Natural killer cell (primary cell): ENCODE measurements around the gene SNRNP70. TPM values are rescaled to one million over a fixed set of nuclear protein-coding genes. Genes with fewer than 3 reads are reported as not detected.
"Not testable (repeated sequence)": the region's sequence is repeated elsewhere in the genome, so short reads cannot be mapped to it uniquely, and the experiment has no call there.

Experiments
- ATAC-seq, 3 donors: fragments of 150-1000 bp in 2 of 3; fragments of 200-7000 bp in 1 of 3; cut with Tn5 transposase; 1 replicate in 1 of 3; 2 replicates in 2 of 3; pipeline ENCODE4 v1.10.0; 2021; ENCODE audit warnings: mild to moderate bottlenecking in 2 of 3, moderate library complexity in 2 of 3
- DNase-seq, 2 donors: peaks; one replicate each; pipeline versions ENCODE4 v3.0.0 to v3.0.0-alpha.2; 2013 to 2021; ENCODE audit warnings: mixed read lengths in 1 of 2
- H3K27ac ChIP-seq: one replicate; pipeline ENCODE4 v1.5.1; 2013; ENCODE audit warnings: mild to moderate bottlenecking, low read length
- H3K27me3 ChIP-seq: one replicate; pipeline ENCODE4 v1.6.1; 2013; ENCODE audit warnings: low read length; ENCODE audit not compliant: control insufficient read depth, insufficient read depth
- H3K36me3 ChIP-seq: one replicate; pipeline ENCODE4 v1.6.1; 2013; ENCODE audit warnings: low read length; ENCODE audit not compliant: control insufficient read depth, insufficient read depth
- H3K4me1 ChIP-seq: one replicate; pipeline ENCODE4 v1.6.1; 2013; ENCODE audit warnings: low read length; ENCODE audit not compliant: control insufficient read depth, insufficient read depth
- H3K4me3 ChIP-seq: one replicate; pipeline ENCODE4 v1.5.1; 2013; ENCODE audit warnings: low read length
- H3K9me3 ChIP-seq: one replicate; pipeline ENCODE4 v1.6.1; 2013; ENCODE audit warnings: low read length; ENCODE audit not compliant: control insufficient read depth, insufficient read depth
- H3K27ac Mint-ChIP-seq, 2 donors: one replicate each; pipeline ENCODE4 v1.8.0; 2022; ENCODE audit warnings: mild to moderate bottlenecking in 2 of 2, mixed read lengths in 2 of 2, moderate library complexity in 1 of 2
- H3K27me3 Mint-ChIP-seq, 2 donors: one replicate each; pipeline ENCODE4 v1.8.0; 2022; ENCODE audit warnings: low read depth in 2 of 2, mixed read lengths in 2 of 2
- H3K36me3 Mint-ChIP-seq: one replicate; pipeline ENCODE4 v1.8.0; 2022; ENCODE audit warnings: mixed read lengths
- H3K4me1 Mint-ChIP-seq, 2 donors: one replicate each; pipeline ENCODE4 v1.8.0; 2022; ENCODE audit warnings: mixed read lengths in 2 of 2
- H3K4me3 Mint-ChIP-seq: one replicate; pipeline ENCODE4 v1.8.0; 2022; ENCODE audit warnings: mild to moderate bottlenecking, moderate library complexity, mixed read lengths
- H3K9me3 Mint-ChIP-seq, 2 donors: one replicate each; pipeline ENCODE4 v1.8.0; 2022; ENCODE audit warnings: mixed read lengths in 2 of 2
- CTCF ChIP-seq: fragments of 200-600 bp; IDR thresholded peaks from one replicate; pipeline ENCODE4 v1.8.0; 2022; ENCODE audit warnings: antibody characterized with exemption
- WGBS: methylation state at CpG from one replicate; pipeline ENCODE4 v1.1.7; 2013; ENCODE audit warnings: missing lambda C conversion rate; ENCODE audit not compliant: insufficient coverage; 5-methylcytosine and 5-hydroxymethylcytosine counted together
- intact Hi-C: fragments of 100-400 bp; cut with micrococcal nuclease; formaldehyde crosslinking; loops from one replicate; pipeline ENCODE4 v1.14.2; 2022
- total RNA-seq, 4 donors: library from RNA; stranded (reverse); fragments of 120-200 nt in 1 of 4; gene quantifications; one replicate each; pipeline versions ENCODE4 v1.2.3 to v1.2.4, GENCODE V29; 2013 to 2022

The SNRNP70 gene
- total RNA-seq, 3 donors from 2014 or later (not counting 1 experiment from before 2014, with no cell fraction given) = 244 to 312 (median 299) TPM

- DNase-seq (peak in 1 of 2 donors; percentile 61), ATAC-seq (no peak)
- WGBS = under 1% methylated on average over 87 of the region's 90 CpGs
- Histone ChIP-seq H3K27me3 (no peaks in the 10 kb centered on the region), H3K4me3 (peak within 1 kb of the TSS; percentile 59), H3K4me1 (peaks cover 28% of the 10 kb centered on the region), H3K9me3 (no peaks in the 10 kb centered on the region), H3K36me3 (no peaks in the 10 kb centered on the region), H3K27ac (peak within 1 kb of the TSS; percentile 96)
- Mint-ChIP-seq H3K9me3 (no peaks in the 10 kb centered on the region), H3K4me3 (peak within 1 kb of the TSS; percentile 88), H3K27me3 (peaks cover 0 to 8% of the 10 kb centered on the region in 2 donors), H3K36me3 (no peaks in the 10 kb centered on the region), H3K4me1 (peaks cover 17 to 51% of the 10 kb centered on the region in 2 donors), H3K27ac (peak within 1 kb of the TSS; percentile 93 to 96)
- intact Hi-C loops = loop anchor here (1.0 kb wide), 1 partner anchor 9 kb away; no protein-coding TSS in a partner anchor
- TF ChIP-seq CTCF = no peak
Measured at GRCh38 chr19:49119411-49120324, 34.4 kb downstream of the SNRNP70 start, which contains the start of gene PPFIA3. PPFIA3 (plus strand) TSS chr19:49119544; CDS start chr19:49127874, 8,330 bp downstream.

- no peaks in the 10 kb centered on the region for H3K36me3 Mint-ChIP-seq
- Histone ChIP-seq H3K36me3 (no peaks in the 10 kb centered on the region), H3K4me3 (no peak overlapping the region), H3K4me1 (peaks cover 22% of the 10 kb centered on the region), H3K9me3 (no peaks in the 10 kb centered on the region), H3K27me3 (no peaks in the 10 kb centered on the region), H3K27ac (no peak overlapping the region)
- DNase-seq (no peak), ATAC-seq (no peak)
- no peaks in the 10 kb centered on the region for H3K9me3 Mint-ChIP-seq
- H3K27ac Mint-ChIP-seq = peak overlapping the region; percentile 2 to 96
- H3K4me3 Mint-ChIP-seq = peak overlapping the region; percentile 72
- WGBS = 23% methylated on average over 16 of the region's 16 CpGs
- intact Hi-C loops = no loop called here
- peaks cover 13 to 45% of the 10 kb centered on the region in 2 donors for H3K4me1 Mint-ChIP-seq
- H3K27me3 Mint-ChIP-seq = peaks cover 0 to 8% of the 10 kb centered on the region in 2 donors
- no peak for TF ChIP-seq CTCF
Measured at GRCh38 chr19:49120325-49120683, 35.1 kb downstream of the SNRNP70 start.

- no peak overlapping the region for H3K27ac ChIP-seq
- intact Hi-C loops = no loop called here
- 92% methylated on average over 2 of the region's 2 CpGs for WGBS
- TF ChIP-seq CTCF = no peak
- no peaks in the 10 kb centered on the region for H3K36me3 ChIP-seq
- no peaks in the 10 kb centered on the region for H3K27me3 ChIP-seq
- Mint-ChIP-seq H3K9me3 (no peaks in the 10 kb centered on the region), H3K27ac (peak overlapping the region; percentile 2 to 96), H3K27me3 (peaks cover 0 to 8% of the 10 kb centered on the region in 2 donors), H3K4me1 (peaks cover 11 to 43% of the 10 kb centered on the region in 2 donors), H3K36me3 (no peaks in the 10 kb centered on the region), H3K4me3 (peak overlapping the region; percentile 72)
- H3K9me3 ChIP-seq = no peaks in the 10 kb centered on the region
- no peak overlapping the region for H3K4me3 ChIP-seq
- peaks cover 22% of the 10 kb centered on the region for H3K4me1 ChIP-seq
- ATAC-seq (no peak), DNase-seq (no peak)
Measured at GRCh38 chr19:49120868-49121267, 35.6 kb downstream of the SNRNP70 start.

GRCh38 chr19:49121841-49122240 is 36.6 kb downstream of the SNRNP70 start:
- H3K9me3 ChIP-seq, H3K27ac ChIP-seq, H3K9me3 Mint-ChIP-seq, H3K36me3 Mint-ChIP-seq, ATAC-seq, H3K4me3 ChIP-seq, intact Hi-C loops, DNase-seq, H3K27ac Mint-ChIP-seq, H3K27me3 Mint-ChIP-seq, H3K27me3 ChIP-seq, H3K36me3 ChIP-seq: not testable (repeated sequence)
- WGBS = 85% methylated on average over 10 of the region's 10 CpGs
- H3K4me1 ChIP-seq = peaks cover 22% of the 10 kb centered on the region
- peak overlapping the region; percentile 31 for H3K4me3 Mint-ChIP-seq
- H3K4me1 Mint-ChIP-seq = peaks cover 11 to 37% of the 10 kb centered on the region in 2 donors

GRCh38 chr19:49123285-49123684 is 38.0 kb downstream of the SNRNP70 start:
- H3K4me1 ChIP-seq = peaks cover 24% of the 10 kb centered on the region
- ATAC-seq, H3K4me3 ChIP-seq, intact Hi-C loops, H3K4me3 Mint-ChIP-seq, H3K27ac Mint-ChIP-seq, H3K36me3 Mint-ChIP-seq, H3K36me3 ChIP-seq, DNase-seq, H3K27me3 Mint-ChIP-seq, H3K27me3 ChIP-seq, H3K9me3 Mint-ChIP-seq, H3K9me3 ChIP-seq, H3K27ac ChIP-seq: not testable (repeated sequence)
- WGBS = 92% methylated on average over 11 of the region's 11 CpGs
- H3K4me1 Mint-ChIP-seq = peaks cover 6 to 29% of the 10 kb centered on the region in 2 donors
